Brain microvascular endothelial cell (primary cell): ENCODE data around the gene CASKIN2.

Experiments used
- DNase-seq: peaks from one replicate; pipeline ENCODE4 v3.0.0-alpha.2; 2020
- H3K27ac ChIP-seq: fragments of 250-450 bp; sonication (Bioruptor Pico); 2 replicates; pipeline ENCODE4 v1.5.1; 2020; ENCODE audit warnings: mild to moderate bottlenecking, moderate library complexity
- H3K27me3 ChIP-seq: fragments of 250-450 bp; sonication (Bioruptor Pico); replicated peaks from 2 replicates; pipeline ENCODE4 v1.5.1; 2020; ENCODE audit warnings: mild to moderate bottlenecking
- H3K36me3 ChIP-seq: fragments of 250-450 bp; sonication (Bioruptor Pico); replicated peaks from 2 replicates; pipeline ENCODE4 v1.5.1; 2020; ENCODE audit warnings: mild to moderate bottlenecking
- H3K4me3 ChIP-seq: 2 replicates; pipeline ENCODE4 v1.5.1; 2011; ENCODE audit warnings: low read depth, mild to moderate bottlenecking, control low read depth, low read length, moderate library complexity
- CTCF ChIP-seq: IDR thresholded peaks from 2 replicates; pipeline ENCODE4 v1.5.1; 2011; ENCODE audit warnings: low read depth, mild to moderate bottlenecking, moderate library complexity, low read length, control low read depth, inconsistent platforms; ENCODE audit errors: missing control alignments
- in situ Hi-C: cut with HindIII; loops from 2 replicates; pipeline ENCODE4 v1.10.0; 2017; ENCODE audit warnings: low sequenced_read_pairs, low pct_ligation_motif_present

Gene CASKIN2

DNA sequence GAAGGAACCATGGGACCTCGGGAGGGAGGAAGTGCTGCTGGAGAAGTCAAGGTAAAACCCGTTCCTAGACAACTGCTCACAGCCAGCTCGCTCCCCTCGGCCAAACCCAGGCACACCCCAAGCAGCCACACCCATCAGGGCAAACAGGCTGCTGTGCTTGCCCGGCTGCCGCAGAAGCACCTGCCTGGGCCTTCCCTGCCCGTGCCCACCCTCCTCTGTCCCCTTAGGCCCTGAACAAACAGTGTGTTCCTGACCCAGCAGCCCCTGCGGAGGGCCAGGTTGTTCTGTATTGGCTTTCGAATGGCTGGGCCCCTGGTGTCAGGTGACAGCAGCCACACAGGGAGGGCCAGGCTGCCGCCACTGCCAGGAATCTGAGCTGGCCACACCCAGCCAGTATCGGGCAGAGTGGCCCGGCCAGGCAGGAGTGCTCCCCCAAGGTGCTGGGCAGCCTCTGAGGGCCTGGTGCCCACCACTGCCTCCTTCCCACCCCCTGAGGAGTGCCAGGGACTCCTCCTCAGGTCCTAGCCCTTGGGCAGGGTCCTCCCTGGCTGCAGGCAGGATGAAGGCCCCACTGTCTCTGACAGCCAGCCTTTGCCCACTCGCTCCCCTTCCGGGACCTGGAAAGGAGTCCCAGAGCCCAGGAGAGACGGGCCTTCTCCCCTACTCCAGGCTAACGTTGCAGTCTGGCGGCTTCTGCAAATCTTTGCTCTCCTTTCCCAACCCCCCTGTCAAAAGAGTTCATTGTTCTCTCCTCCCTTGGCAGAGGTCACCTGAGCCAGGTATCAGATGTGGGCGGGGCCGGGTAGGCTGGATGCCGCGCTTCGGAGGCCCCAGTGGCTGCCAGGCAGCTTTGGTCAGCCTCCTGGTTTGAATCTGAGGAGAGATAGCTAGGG, 34.2 kb upstream of the CASKIN2 start:
- in situ Hi-C loops = no loop called here
- no peak for TF ChIP-seq CTCF
- no peak overlapping the region for H3K27ac ChIP-seq
- H3K27me3 ChIP-seq = peaks cover 2% of the 10 kb centered on the region
- no peak for DNase-seq
- H3K4me3 ChIP-seq = no peak overlapping the region
- no peaks in the 10 kb centered on the region for H3K36me3 ChIP-seq

DNA sequence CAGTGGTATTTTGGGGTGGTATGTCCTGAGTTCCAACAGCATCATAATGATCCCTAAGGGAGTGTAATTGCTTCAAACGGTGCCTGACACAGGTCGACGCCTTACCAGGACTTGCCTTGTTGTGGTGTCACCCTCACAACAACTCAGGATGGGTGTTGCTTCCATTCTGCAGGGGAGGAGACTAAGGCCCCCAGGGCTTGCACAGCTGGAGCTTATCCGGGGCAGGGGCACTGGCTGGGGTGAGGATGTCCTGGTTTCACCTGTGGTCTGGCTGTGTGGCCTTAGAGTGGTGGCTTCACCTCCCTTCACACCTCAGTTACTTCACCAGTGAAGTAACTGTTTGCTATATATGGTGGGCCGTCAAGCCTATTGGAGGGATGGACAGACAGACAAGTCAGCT, 33.5 kb upstream of the CASKIN2 start:
- no peak for TF ChIP-seq CTCF
- Histone ChIP-seq H3K36me3 (no peaks in the 10 kb centered on the region), H3K4me3 (no peak overlapping the region), H3K27ac (no peak overlapping the region), H3K27me3 (peaks cover 2% of the 10 kb centered on the region)
- no peak for DNase-seq
- in situ Hi-C loops = no loop called here

DNA sequence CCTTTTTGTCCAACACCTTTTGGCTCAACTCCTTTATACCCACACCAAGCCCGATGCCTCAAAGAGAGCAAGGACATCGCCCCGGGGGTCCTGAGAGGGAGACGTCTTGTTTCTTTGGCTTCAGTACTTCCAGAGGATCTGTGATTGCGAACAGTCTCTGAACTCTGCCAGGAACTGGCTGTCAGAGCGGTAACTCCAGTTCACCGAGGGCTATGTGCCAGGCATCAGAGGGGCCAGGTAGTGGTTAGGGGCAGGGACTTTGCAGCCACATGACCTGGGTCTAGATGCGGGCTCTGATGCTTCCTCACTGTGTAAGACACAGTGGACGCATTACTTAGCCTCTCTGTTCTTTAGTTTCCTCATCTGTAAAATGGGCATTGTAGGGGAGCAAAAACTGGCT, 31.8 kb upstream of the CASKIN2 start:
- H3K27ac ChIP-seq = no peak overlapping the region
- no peak for DNase-seq
- peaks cover 2% of the 10 kb centered on the region for H3K27me3 ChIP-seq
- in situ Hi-C loops = no loop called here
- H3K36me3 ChIP-seq = no peaks in the 10 kb centered on the region
- H3K4me3 ChIP-seq = no peak overlapping the region
- TF ChIP-seq CTCF = no peak

DNA sequence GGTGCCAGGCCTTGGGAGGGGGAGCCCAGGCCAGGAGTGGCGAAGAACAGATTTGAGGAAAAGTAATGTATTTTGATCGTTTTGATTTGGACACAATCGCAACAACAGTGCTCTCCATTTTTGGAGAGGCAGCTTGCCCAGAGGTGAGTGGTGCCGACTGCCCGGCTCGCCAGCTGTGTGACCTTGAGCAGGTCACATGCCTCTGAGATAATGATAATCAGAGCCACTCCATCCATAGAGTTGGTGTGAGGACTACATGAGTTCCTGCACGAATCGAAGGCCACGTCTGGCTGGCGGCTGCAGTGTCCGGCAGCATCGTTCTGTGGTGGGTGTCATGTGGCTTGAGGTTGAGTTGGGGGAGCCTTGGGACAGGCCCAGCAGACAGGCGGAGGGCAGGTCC, 30.8 kb upstream of the CASKIN2 start:
- H3K27ac ChIP-seq = no peak overlapping the region
- H3K27me3 ChIP-seq = peaks cover 2% of the 10 kb centered on the region
- H3K4me3 ChIP-seq = no peak overlapping the region
- in situ Hi-C loops = no loop called here
- no peak for TF ChIP-seq CTCF
- no peak for DNase-seq
- no peaks in the 10 kb centered on the region for H3K36me3 ChIP-seq

GRCh38 chr17:75544250-75544649, 28.9 kb upstream of the CASKIN2 start:
- TF ChIP-seq CTCF = no peak
- Histone ChIP-seq H3K27me3 (peaks cover 2% of the 10 kb centered on the region), H3K27ac (no peak overlapping the region), H3K36me3 (no peaks in the 10 kb centered on the region), H3K4me3 (no peak overlapping the region)
- DNase-seq = no peak
- in situ Hi-C loops = no loop called here

DNA sequence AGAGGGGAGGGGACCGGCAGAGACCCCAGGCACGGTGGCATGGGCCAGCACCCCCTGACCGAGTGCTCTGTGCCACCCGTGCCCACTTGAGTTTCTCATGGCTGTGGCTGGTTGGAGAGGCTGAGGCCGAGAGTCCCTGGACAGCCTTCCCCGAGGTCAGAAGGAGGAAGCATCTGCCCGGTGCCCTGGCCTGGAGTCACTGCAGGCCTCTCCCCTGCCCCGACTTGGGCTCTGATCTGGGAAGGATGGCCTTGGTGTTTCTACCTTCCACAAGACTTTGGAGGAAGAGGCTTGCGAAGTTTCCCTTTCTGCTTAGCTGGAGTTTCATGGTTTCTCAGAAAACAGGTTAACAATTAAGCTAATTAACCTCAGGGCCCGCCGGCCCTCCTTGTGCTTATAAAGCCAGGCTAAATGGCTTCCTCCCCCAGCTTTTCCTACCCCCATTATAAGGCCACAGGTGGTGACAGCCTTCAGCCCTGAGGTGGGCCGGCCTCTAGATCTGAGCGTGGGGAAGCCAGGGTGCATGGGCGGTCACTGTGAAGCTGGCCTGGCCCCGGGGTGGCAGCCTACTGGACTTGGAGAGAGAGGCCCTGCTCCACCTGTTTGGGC, 27.5 kb upstream of the CASKIN2 start:
- in situ Hi-C loops = no loop called here
- no peak overlapping the region for H3K27ac ChIP-seq
- no peak overlapping the region for H3K4me3 ChIP-seq
- DNase-seq = no peak
- no peaks in the 10 kb centered on the region for H3K27me3 ChIP-seq
- no peaks in the 10 kb centered on the region for H3K36me3 ChIP-seq
- no peak for TF ChIP-seq CTCF
